DND-41 (cell line): Measurements from ENCODE around the gene EOLA2.
"Not testable (repeated sequence)": the region's sequence is repeated elsewhere in the genome, so short reads cannot be mapped to it uniquely, and the experiment has no call there.

Source experiments
- CTCF ChIP-seq: IDR thresholded peaks from 2 replicates; pipeline ENCODE4 v1.5.1; 2012; ENCODE audit warnings: borderline replicate concordance, low read length, moderate library complexity, mild to moderate bottlenecking; ENCODE audit not compliant: poor library complexity, severe bottlenecking; ENCODE audit errors: extremely low read depth
- EZH2 ChIP-seq: IDR thresholded peaks from 3 replicates; pipeline ENCODE4 v1.6.1; 2012; ENCODE audit warnings: borderline replicate concordance, low read depth, mild to moderate bottlenecking, moderate library complexity, low read length, inconsistent platforms; ENCODE audit not compliant: severe bottlenecking

GRCh38 chrX:149945087-149945670, 6.9 kb upstream of the EOLA2 start:
- TF ChIP-seq CTCF, EZH2: not testable (repeated sequence)
